GM13976 (cell line): ENCODE data around the gene QSOX2.

Source experiments
- DNase-seq: peaks from one replicate; pipeline ENCODE4 v3.0.0; 2012; ENCODE audit warnings: low spot score
- in situ Hi-C: fragments of 300-500 bp; cut with MboI; formaldehyde crosslinking; loops from one replicate; pipeline ENCODE4 v1.12.0; 2022; ENCODE audit warnings: low sequenced_read_pairs, mixed read lengths, inconsistent platforms; ENCODE audit not compliant: unreplicated experiment
- TF ChIP-seq, protein P1 (sequence below): IDR thresholded peaks from 2 replicates; pipeline ENCODE4 v1.5.1; 2012; ENCODE audit warnings: borderline replicate concordance, mild to moderate bottlenecking; ENCODE audit not compliant: insufficient read depth; ENCODE audit errors: extremely low read depth, missing control alignments, control extremely low read depth

The QSOX2 gene

DNA sequence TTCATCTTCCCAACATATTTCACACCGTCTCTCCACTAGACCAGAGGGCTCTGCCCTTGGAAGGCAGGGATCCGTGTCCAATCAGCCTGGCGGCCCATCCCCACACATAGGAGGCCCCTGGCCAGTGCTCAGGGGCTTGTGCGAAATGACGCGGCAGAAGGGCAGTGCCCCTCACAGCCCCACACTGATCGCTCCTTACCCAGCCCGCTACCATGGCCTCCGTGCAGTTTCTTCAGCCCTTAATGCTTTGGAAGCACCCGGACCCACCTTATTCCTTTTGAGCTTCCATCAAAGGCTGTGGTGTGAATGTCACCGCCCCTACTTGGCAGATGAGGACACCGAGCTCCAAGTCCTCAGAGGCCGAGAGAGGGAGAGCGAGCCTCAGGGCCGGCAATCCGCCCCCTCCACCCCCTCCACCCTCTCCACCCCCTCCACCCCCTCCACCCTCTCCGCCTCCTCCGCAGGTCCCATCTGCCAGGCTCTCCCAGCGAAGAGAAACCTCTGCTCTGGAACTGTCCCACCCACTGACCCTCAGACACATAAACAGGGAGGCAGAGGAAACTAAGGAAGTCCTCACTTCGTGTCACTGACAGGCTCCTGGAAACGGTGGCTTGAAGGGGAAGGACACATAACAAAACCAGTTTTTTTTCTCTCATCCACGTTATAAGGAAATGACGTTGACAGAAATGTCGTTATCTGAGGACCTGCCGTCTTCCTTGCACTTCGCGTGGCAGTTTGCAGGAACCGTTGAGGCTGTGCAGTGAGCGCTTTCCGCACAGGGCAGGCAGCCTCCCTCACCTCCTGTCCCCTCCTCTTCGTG, 13.9 kb downstream of the QSOX2 start:
- in situ Hi-C loops, result no loop called here
- no peak for DNase-seq
- TF ChIP-seq, protein P1, sequence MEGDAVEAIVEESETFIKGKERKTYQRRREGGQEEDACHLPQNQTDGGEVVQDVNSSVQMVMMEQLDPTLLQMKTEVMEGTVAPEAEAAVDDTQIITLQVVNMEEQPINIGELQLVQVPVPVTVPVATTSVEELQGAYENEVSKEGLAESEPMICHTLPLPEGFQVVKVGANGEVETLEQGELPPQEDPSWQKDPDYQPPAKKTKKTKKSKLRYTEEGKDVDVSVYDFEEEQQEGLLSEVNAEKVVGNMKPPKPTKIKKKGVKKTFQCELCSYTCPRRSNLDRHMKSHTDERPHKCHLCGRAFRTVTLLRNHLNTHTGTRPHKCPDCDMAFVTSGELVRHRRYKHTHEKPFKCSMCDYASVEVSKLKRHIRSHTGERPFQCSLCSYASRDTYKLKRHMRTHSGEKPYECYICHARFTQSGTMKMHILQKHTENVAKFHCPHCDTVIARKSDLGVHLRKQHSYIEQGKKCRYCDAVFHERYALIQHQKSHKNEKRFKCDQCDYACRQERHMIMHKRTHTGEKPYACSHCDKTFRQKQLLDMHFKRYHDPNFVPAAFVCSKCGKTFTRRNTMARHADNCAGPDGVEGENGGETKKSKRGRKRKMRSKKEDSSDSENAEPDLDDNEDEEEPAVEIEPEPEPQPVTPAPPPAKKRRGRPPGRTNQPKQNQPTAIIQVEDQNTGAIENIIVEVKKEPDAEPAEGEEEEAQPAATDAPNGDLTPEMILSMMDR, result no peak

DNA sequence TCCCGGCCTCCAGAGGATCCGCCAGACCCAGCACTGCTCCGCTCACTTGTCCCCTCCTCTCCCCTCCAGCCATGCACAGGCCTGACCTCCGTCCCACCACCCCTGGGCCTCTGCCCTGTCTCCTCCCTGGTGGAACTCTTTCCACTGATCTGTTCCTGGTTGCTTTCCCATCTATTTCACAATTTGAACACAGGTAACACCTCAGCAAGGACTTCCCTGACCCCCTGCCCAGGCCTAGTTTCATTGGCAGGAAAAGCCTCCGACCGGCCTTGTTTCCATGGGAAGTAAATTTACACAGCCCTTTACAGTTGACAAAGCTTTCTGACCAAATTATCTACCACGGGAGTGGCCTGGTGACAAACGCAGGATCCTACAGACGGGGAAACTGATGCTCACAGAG, 14.8 kb downstream of the QSOX2 start:
- no peak for DNase-seq
- in situ Hi-C loops, result no loop called here

DNA sequence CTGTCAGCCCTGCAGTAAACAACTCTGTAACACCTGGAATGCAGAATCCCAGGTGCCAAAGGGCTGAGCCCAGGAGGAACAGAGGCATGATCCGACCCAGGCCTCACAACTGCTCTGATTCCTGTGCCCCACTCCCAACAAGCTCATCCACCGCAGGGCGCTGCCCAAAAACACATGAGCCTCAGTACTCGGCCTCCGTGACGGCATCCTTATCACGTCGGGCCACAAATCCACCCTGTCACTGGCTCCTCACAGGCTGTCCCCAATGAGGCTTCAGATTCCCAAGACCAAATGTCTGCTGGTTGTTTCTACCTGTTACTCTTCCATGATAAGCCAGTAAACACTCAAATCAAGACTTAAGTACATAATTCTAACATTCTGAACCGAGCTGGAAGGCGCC, 15.2 kb downstream of the QSOX2 start:
- TF ChIP-seq, protein P1, result no peak
- DNase-seq, result no peak
- in situ Hi-C loops, result no loop called here

More for the DNA sequence above, 14.8 kb downstream of the QSOX2 start:
- TF ChIP-seq, protein P1, result no peak

DNA sequence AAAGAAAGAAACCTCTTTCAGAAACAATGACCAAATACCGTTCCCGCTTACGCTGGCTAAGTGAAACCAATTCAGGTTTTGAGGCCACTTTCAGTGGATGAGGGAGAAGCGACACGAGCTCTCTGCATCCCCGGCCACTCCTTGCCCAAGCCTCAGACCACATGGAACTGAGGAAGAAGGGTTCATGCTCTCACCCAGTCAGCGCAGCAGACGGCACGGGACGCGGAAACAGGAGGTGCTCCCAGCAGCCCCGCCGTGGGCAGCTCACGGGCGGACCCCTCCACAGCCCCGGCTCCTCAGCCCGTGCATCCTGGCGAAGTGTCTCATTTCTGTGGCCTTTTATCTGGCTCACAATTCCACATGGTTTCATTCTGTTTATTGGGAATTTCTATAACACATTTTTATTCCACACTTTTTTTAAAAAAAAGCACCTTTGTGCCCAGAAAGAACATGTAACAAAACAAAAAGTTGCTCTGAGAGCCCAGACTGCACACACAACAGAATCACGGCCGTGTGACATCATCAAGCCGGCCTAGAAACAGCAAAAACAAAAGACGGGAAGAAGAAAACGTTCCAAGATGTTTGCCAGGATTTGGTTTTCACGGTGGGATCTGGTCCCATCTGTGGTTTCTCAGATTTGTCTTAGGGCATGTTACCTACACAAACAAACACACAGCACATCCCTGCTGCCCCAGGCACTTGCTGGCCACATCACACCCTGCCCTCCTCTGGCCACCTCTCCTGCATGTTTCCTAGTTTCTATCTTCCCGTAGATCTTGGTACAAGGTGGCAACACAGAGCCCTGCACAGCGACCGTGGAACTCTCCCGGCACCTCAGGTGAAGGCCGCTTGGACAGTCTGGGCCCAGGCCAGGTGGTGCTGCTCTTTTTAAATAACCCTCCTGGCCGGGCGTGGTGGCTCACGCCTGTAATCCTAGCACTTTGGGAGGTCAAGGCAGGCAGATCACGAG, 16.2 kb downstream of the QSOX2 start:
- in situ Hi-C loops, result no loop called here
- TF ChIP-seq, protein P1, result no peak
- DNase-seq, result no peak

DNA sequence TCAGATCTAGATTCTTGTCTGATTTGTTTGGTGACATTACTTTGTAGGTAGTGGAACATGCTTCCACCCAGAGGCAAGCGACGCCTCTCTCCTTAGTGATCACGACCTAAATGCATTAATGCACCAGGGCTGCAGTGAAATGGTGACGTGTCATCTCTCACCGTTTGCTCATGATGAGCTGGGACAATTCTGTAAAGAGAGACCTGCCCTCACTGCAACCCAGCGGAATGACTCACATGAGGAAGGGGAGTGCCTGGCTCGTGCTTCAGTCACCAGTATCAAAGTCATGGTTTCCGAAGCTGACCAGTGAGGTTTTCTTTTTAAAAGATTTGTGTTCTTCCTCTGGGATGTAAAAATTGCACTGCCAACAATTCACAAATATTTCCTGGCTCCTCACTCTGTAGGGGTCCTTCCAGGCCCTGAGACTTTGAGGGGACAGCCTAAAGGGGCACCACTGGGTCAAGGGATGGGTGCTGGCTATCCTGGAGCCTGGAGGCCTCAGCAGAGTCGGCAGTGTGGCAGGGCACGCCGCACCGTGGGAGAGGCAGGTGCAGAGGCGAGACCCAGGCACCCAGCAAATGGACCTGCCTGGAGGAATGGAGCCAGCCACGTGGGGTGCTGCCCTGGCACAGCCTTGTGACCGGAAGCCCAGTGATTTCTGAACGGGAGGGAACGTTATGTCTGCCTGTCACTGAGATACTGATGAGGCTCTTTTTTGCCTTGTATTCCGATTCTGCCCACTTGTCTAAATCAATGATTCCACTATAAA, 17.3 kb downstream of the QSOX2 start:
- in situ Hi-C loops, result no loop called here
- TF ChIP-seq, protein P1, result no peak
- no peak for DNase-seq
